IMR-90 (cell line): ENCODE data around the gene FBXO17. TPM values are rescaled to one million over a fixed set of nuclear protein-coding genes. Genes with fewer than 3 reads are reported as not detected.

Experiments used
- ATAC-seq: fragments of 200-7000 bp; cut with Tn5 transposase; 2 replicates; pipeline ENCODE4 v1.9.1; 2020; ENCODE audit warnings: low read depth, mild to moderate bottlenecking, moderate library complexity
- BruUV-seq: library from RNA; stranded (reverse); fragments of 400-500 nt; replicated peaks from 2 replicates; lab custom pipeline; 2021; lab: Mats Ljungman, UMichigan
- CTCF ChIA-PET: fragments of 300-600 bp; formaldehyde crosslinking; extraction: SDS; loops from one replicate; lab custom pipeline; 2021; ENCODE audit warnings: antibody characterized with exemption; lab: Yijun Ruan, JAX
- POLR2A ChIA-PET: fragments of 300-600 bp; sonication (Branson Sonifier 250); formaldehyde crosslinking; loops from one replicate; lab custom pipeline; 2022; ENCODE audit warnings: antibody characterized with exemption; ENCODE audit not compliant: unreplicated experiment; lab: Charles Lee
- DNase-seq: peaks from one replicate; pipeline ENCODE4 v3.0.0; 2013
- H2AFZ ChIP-seq: replicated peaks from 2 replicates; pipeline ENCODE3; 2013; ENCODE audit warnings: low read length, mild to moderate bottlenecking; ENCODE audit not compliant: poor library complexity
- H2AK5ac ChIP-seq: 2 replicates; pipeline ENCODE4 v1.6.1; 2013; ENCODE audit warnings: low read depth, low read length, inconsistent platforms
- H2AK9ac ChIP-seq: replicated peaks from 2 replicates; pipeline ENCODE3; 2013; ENCODE audit warnings: mild to moderate bottlenecking, low read depth, low read length, moderate library complexity; ENCODE audit not compliant: poor library complexity
- H2BK120ac ChIP-seq: 2 replicates; pipeline ENCODE4 v1.6.1; 2013; ENCODE audit warnings: low read depth, low read length, inconsistent platforms
- H2BK15ac ChIP-seq: 3 replicates; pipeline ENCODE4 v1.6.1; 2013; ENCODE audit warnings: low read depth, low read length, inconsistent platforms
- H2BK20ac ChIP-seq: 2 replicates; pipeline ENCODE4 v1.6.1; 2013; ENCODE audit warnings: low read depth, mild to moderate bottlenecking, inconsistent platforms, low read length, moderate library complexity
- H2BK5ac ChIP-seq: 2 replicates; pipeline ENCODE4 v1.6.1; 2013; ENCODE audit warnings: mild to moderate bottlenecking, low read depth, low read length, inconsistent platforms; ENCODE audit not compliant: poor library complexity, severe bottlenecking
- H3K14ac ChIP-seq: replicated peaks from 2 replicates; pipeline ENCODE4 v1.6.1; 2013; ENCODE audit warnings: low read depth, low read length, inconsistent platforms
- H3K18ac ChIP-seq: 2 replicates; pipeline ENCODE4 v1.6.1; 2013; ENCODE audit warnings: low read depth, low read length, control low read depth
- H3K23ac ChIP-seq: 2 replicates; pipeline ENCODE4 v1.6.1; 2013; ENCODE audit warnings: low read depth, low read length, inconsistent platforms
- H3K27ac ChIP-seq: 2 replicates; pipeline ENCODE4 v1.5.1; 2013; ENCODE audit warnings: mild to moderate bottlenecking, control low read depth, low read length; ENCODE audit not compliant: insufficient read depth
- H3K27me3 ChIP-seq: 2 replicates; pipeline ENCODE4 v1.6.1; 2013; ENCODE audit warnings: low read length; ENCODE audit not compliant: control insufficient read depth, insufficient read depth
- H3K36me3 ChIP-seq: 2 replicates; pipeline ENCODE4 v1.6.1; 2013; ENCODE audit warnings: low read length, mixed read lengths; ENCODE audit not compliant: control insufficient read depth, insufficient read depth
- H3K4ac ChIP-seq: 2 replicates; pipeline ENCODE4 v1.6.1; 2013; ENCODE audit warnings: low read depth, low read length, inconsistent platforms
- H3K4me1 ChIP-seq: 2 replicates; pipeline ENCODE4 v1.6.1; 2013; ENCODE audit warnings: low read length, mixed read lengths; ENCODE audit not compliant: control insufficient read depth, insufficient read depth
- H3K4me2 ChIP-seq: 2 replicates; pipeline ENCODE4 v1.6.1; 2013; ENCODE audit warnings: low read depth, mild to moderate bottlenecking, control low read depth, low read length, moderate library complexity
- H3K4me3 ChIP-seq: 2 replicates; pipeline ENCODE4 v1.5.1; 2013; ENCODE audit warnings: low read depth, mild to moderate bottlenecking, control low read depth, low read length, moderate library complexity; ENCODE audit not compliant: insufficient read depth
- H3K56ac ChIP-seq: 2 replicates; pipeline ENCODE4 v1.6.1; 2013; ENCODE audit warnings: low read length, inconsistent platforms; ENCODE audit not compliant: insufficient read depth; ENCODE audit errors: extremely low read depth
- H3K79me1 ChIP-seq, 2 experiments: 2 replicates each; pipeline ENCODE4 v1.6.1; 2013; ENCODE audit warnings: low read length in 2 of 2, inconsistent platforms in 1 of 2, low read depth in 1 of 2
- H3K9ac ChIP-seq: 2 replicates; pipeline ENCODE4 v1.6.1; 2013; ENCODE audit warnings: low read depth, low read length, control low read depth
- H3K9me1 ChIP-seq: 2 replicates; pipeline ENCODE4 v1.6.1; 2013; ENCODE audit warnings: low read length, inconsistent platforms; ENCODE audit not compliant: insufficient read depth
- H3K9me3 ChIP-seq: 2 replicates; pipeline ENCODE4 v1.6.1; 2013; ENCODE audit warnings: low read length; ENCODE audit not compliant: control insufficient read depth, insufficient read depth
- H4K20me1 ChIP-seq: 2 replicates; pipeline ENCODE4 v1.6.1; 2013; ENCODE audit warnings: low read length, inconsistent platforms; ENCODE audit not compliant: insufficient read depth
- H4K5ac ChIP-seq: 2 replicates; pipeline ENCODE4 v1.6.1; 2013; ENCODE audit warnings: mild to moderate bottlenecking, low read depth, low read length, control low read depth
- H4K8ac ChIP-seq, 2 experiments: 2 replicates each; pipeline ENCODE4 v1.6.1; 2013; ENCODE audit warnings: low read depth in 2 of 2, low read length in 2 of 2, control low read depth in 1 of 2, inconsistent platforms in 1 of 2
- H4K91ac ChIP-seq: 2 replicates; pipeline ENCODE4 v1.6.1; 2013; ENCODE audit warnings: low read depth, low read length, inconsistent platforms; ENCODE audit not compliant: insufficient read depth
- CEBPB ChIP-seq: IDR thresholded peaks from 2 replicates; pipeline ENCODE4 v1.6.1; 2012; ENCODE audit warnings: low read depth, low read length, improper control_type of control experiment
- CHD1 ChIP-seq: IDR thresholded peaks from 2 replicates; pipeline ENCODE4 v1.6.1; 2012; ENCODE audit warnings: low read depth, low read length, improper control_type of control experiment
- ELK1 ChIP-seq: fragments of 150-350 bp; IDR thresholded peaks from 2 replicates; pipeline ENCODE4 v1.6.1; 2016; ENCODE audit warnings: low read depth, mild to moderate bottlenecking, low read length, moderate library complexity, borderline replicate concordance
- FOS ChIP-seq: fragments of 150-350 bp; IDR thresholded peaks from 2 replicates; pipeline ENCODE4 v1.6.1; 2016; ENCODE audit warnings: low read depth, low read length
- MAZ ChIP-seq: IDR thresholded peaks from 2 replicates; pipeline ENCODE4 v1.6.1; 2012; ENCODE audit warnings: low read depth, mild to moderate bottlenecking, low read length, improper control_type of control experiment, moderate library complexity, borderline replicate concordance
- NFE2L2 ChIP-seq: fragments of 150-350 bp; IDR thresholded peaks from 2 replicates; pipeline ENCODE4 v1.6.1; 2016; ENCODE audit warnings: low read depth, mild to moderate bottlenecking, low read length
- POLR2A ChIP-seq: IDR thresholded peaks from 2 replicates; pipeline ENCODE4 v1.6.1; 2012; ENCODE audit warnings: mild to moderate bottlenecking, low read depth, low read length
- RCOR1 ChIP-seq: IDR thresholded peaks from 2 replicates; pipeline ENCODE4 v1.6.1; 2012; ENCODE audit warnings: mild to moderate bottlenecking, low read length, improper control_type of control experiment; ENCODE audit not compliant: insufficient replicate concordance
- RFX5 ChIP-seq: IDR thresholded peaks from 2 replicates; pipeline ENCODE4 v1.8.0; 2012; ENCODE audit warnings: low read depth, mild to moderate bottlenecking, low read length, moderate library complexity
- SMC3 ChIP-seq: fragments of 150-350 bp; IDR thresholded peaks from 2 replicates; pipeline ENCODE4 v1.6.1; 2016; ENCODE audit warnings: low read depth, mild to moderate bottlenecking, antibody characterized with exemption, low read length, moderate library complexity
- WGBS, 2 experiments: methylation state at CpG; one replicate each; pipeline versions ENCODE4 v1.1.5 to v1.1.7; 2013; ENCODE audit warnings: missing lambda C conversion rate in 2 of 2; ENCODE audit not compliant: insufficient read length in 1 of 2; ENCODE audit errors: extremely low coverage in 2 of 2; 5-methylcytosine and 5-hydroxymethylcytosine counted together
- dilution Hi-C: fragments of 300-500 bp; cut with HindIII; formaldehyde crosslinking; loops from one replicate; pipeline ENCODE4 v1.14.3; 2018; ENCODE audit warnings: low sequenced_read_pairs; ENCODE audit not compliant: unreplicated experiment
- in situ Hi-C: fragments of 300-500 bp; cut with MboI; formaldehyde crosslinking; loops from 3 replicates; pipeline ENCODE4 v1.14.3; 2019; ENCODE audit warnings: low sequenced_read_pairs, inconsistent platforms, mixed read lengths
- intact Hi-C: fragments of 100-400 bp; cut with micrococcal nuclease; formaldehyde crosslinking; loops from 2 replicates; pipeline ENCODE4 v1.10.0; 2022
- polyA plus RNA-seq, 3 experiments: library from polyadenylated mRNA; depleted of rRNA; stranded (reverse); fragments of >200 nt; gene quantifications; 2 replicates each; pipeline ENCODE4 v1.2.3, GENCODE V29; 2012; ENCODE audit warnings: low replicate concordance in 1 of 3
- total RNA-seq: library from RNA; depleted of rRNA; stranded (reverse); fragments of >200 nt; gene quantifications from 2 replicates; pipeline ENCODE4 v1.2.3, GENCODE V29; 2012
- TF ChIP-seq, protein P1 (sequence below): conservative IDR thresholded peaks from 2 replicates; pipeline ENCODE4 v1.5.1; 2012; ENCODE audit warnings: mild to moderate bottlenecking, low read depth, low read length, improper control_type of control experiment
- TF ChIP-seq, protein P2 (sequence below): fragments of 150-350 bp; IDR thresholded peaks from 2 replicates; pipeline ENCODE4 v1.6.1; 2017; ENCODE audit warnings: mild to moderate bottlenecking, antibody characterized with exemption, low read length, low read depth

FBXO17 gene
- total and polyA plus RNA-seq, 2 of the 4 experiments (the other 2 are of a cell fraction): 10.8 to 20.7 TPM

DNA sequence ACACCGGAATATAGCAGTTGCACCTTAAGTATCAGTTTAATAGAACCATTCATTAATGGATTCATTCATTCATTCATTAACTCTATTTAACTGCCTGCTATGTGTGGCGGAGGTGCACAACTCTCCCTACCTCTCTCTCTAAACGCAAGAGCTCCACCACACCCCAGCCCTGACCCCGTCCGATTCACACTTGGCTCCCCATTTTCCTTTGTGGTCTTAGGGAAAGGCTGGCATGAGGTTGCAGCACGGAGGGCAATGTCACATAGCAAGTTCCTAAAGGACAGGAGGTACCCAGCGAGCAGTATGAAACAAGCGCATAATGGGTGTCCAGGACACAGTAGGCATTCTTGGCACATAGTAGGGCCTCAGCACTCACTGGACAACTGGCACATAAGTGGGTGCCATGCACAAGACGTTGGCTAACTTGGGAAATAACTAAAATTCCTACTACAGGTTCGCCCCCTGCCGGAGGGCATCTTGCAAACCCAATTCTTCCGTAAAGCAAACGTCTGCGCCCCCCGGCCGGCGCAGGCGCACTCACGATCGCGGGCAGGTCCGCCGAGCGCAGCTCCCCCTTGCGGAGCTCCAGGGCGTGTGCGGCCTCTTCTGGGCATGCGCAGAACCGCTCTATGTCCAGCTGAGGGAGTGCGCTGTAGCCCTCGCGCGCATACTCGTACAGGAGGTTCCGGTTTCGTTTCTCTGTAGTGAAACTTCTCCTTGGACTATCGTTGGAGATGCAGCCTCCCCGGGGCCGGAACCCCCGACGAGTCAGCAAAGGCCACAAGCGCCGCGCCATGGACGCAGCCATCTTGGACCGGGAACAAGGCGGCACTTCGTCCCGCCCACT is 45.4 kb downstream of the FBXO17 start, which contains the start of gene SARS2:
Gene SARS2 (minus strand): TSS at position 835 of the 847 bp plus-strand sequence. CDS start 27 bp downstream, at position 808.
- Histone ChIP-seq H2AK5ac (peak within 1 kb of the TSS; percentile 81), H3K4me1 (no peaks in the 10 kb centered on the region), H3K4ac (peak within 1 kb of the TSS; percentile 94), H3K9me1 (peaks cover 3% of the 10 kb centered on the region; the same call in 1 of the 2 replicates), H3K36me3 (peaks cover 15% of the 10 kb centered on the region), H3K23ac (peak within 1 kb of the TSS; percentile 69), H4K20me1 (no peaks in the 10 kb centered on the region; the same call in 1 of the 2 replicates), H3K18ac (peak within 1 kb of the TSS; percentile 83), H2AFZ (peak within 1 kb of the TSS; percentile 99), H3K4me2 (peak within 1 kb of the TSS; percentile 94), H4K91ac (peak within 1 kb of the TSS; percentile 95), H4K5ac (peak within 1 kb of the TSS; percentile 87), H3K4me3 (peak within 1 kb of the TSS; percentile 75), H2BK15ac (peak within 1 kb of the TSS; percentile 75; the same call in 1 of the 3 replicates), H3K14ac (peak within 1 kb of the TSS; percentile 93), H3K56ac (peak within 1 kb of the TSS; percentile 97), H3K9ac (peak within 1 kb of the TSS; percentile 96), H3K9me3 (no peaks in the 10 kb centered on the region), H2AK9ac (peak within 1 kb of the TSS; percentile 92), H3K79me1 (peaks cover 29 to 57% of the 10 kb centered on the region in 2 experiments; a peak in 3 of 4 replicates), H3K27ac (peak within 1 kb of the TSS; percentile 95), H3K27me3 (no peaks in the 10 kb centered on the region), H2BK5ac (peak within 1 kb of the TSS; percentile 94), H2BK20ac (peak within 1 kb of the TSS; percentile 14; the same call in 1 of the 2 replicates), H2BK120ac (peak within 1 kb of the TSS; percentile 77), H4K8ac (peak within 1 kb of the TSS; percentile 84 to 97)
- BruUV-seq: TSS peak; percentile 52
- POLR2A ChIA-PET: no interaction called here
- intact Hi-C loops: loop anchor here (1.0 to 5.0 kb wide), 4 partner anchors 79 to 415 kb away; partner anchors contain the start of gene ACTN4
- CTCF ChIA-PET: interaction anchor here (0.5 to 1.6 kb wide), 14 partner anchors 8 to 530 kb away, joined by 3 to 9 read pairs (median 4); partner anchors contain the start of genes CCER2, FAM98C, NFKBIB and SIRT2
- in situ Hi-C loops: loop anchor here (10.0 to 25.0 kb wide), 2 partner anchors 305 to 518 kb away; partner anchors contain the start of gene FAM98C
- ATAC-seq (peak; percentile 89), DNase-seq (peak; percentile 92)
- 4% methylated on average over 40 of the region's 49 CpGs; no CpG with 5 or more reads in 1 of the 2 experiments for WGBS, 2 experiments
- dilution Hi-C loops: no loop called here
- peak; percentile 84 for TF ChIP-seq POLR2A
- TF ChIP-seq CHD1: 0 out of 2 replicates have a peak, but pooled peaks have one; percentile 64
- no peak for TF ChIP-seq ELK1
- peak; percentile 81 for TF ChIP-seq SMC3
- TF ChIP-seq, protein P1, sequence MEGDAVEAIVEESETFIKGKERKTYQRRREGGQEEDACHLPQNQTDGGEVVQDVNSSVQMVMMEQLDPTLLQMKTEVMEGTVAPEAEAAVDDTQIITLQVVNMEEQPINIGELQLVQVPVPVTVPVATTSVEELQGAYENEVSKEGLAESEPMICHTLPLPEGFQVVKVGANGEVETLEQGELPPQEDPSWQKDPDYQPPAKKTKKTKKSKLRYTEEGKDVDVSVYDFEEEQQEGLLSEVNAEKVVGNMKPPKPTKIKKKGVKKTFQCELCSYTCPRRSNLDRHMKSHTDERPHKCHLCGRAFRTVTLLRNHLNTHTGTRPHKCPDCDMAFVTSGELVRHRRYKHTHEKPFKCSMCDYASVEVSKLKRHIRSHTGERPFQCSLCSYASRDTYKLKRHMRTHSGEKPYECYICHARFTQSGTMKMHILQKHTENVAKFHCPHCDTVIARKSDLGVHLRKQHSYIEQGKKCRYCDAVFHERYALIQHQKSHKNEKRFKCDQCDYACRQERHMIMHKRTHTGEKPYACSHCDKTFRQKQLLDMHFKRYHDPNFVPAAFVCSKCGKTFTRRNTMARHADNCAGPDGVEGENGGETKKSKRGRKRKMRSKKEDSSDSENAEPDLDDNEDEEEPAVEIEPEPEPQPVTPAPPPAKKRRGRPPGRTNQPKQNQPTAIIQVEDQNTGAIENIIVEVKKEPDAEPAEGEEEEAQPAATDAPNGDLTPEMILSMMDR: peak; percentile 99
- TF ChIP-seq NFE2L2: peak; percentile 5; the same call in 1 of the 2 replicates
- TF ChIP-seq, protein P2, sequence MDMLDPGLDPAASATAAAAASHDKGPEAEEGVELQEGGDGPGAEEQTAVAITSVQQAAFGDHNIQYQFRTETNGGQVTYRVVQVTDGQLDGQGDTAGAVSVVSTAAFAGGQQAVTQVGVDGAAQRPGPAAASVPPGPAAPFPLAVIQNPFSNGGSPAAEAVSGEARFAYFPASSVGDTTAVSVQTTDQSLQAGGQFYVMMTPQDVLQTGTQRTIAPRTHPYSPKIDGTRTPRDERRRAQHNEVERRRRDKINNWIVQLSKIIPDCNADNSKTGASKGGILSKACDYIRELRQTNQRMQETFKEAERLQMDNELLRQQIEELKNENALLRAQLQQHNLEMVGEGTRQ: no peak
- TF ChIP-seq RCOR1: peak; percentile 39
- TF ChIP-seq RFX5: no peak
- no peak for TF ChIP-seq FOS
- peak; percentile 70 for TF ChIP-seq CEBPB
- TF ChIP-seq MAZ: peak; percentile 75; the same call in 1 of the 2 replicates
